Right ventricle myocardium inferior (tissue), 1 donor: ENCODE data around the gene RAB36. TPM values are rescaled to one million over a fixed set of nuclear protein-coding genes. Genes with fewer than 3 reads are reported as not detected.

ENCODE experiments used
- ATAC-seq: fragments of 200-7000 bp; cut with Tn5 transposase; one replicate; pipeline ENCODE4 v1.9.1; 2020; ENCODE audit warnings: mild to moderate bottlenecking, moderate library complexity
- DNase-seq: peaks from one replicate; pipeline ENCODE4 v3.0.0; 2021; ENCODE audit errors: missing footprints
- intact Hi-C: fragments of 100-400 bp; cut with DNase I; formaldehyde crosslinking; loops from one replicate; pipeline ENCODE4 v1.11.0; 2022
- total RNA-seq: library from RNA; stranded (reverse); fragmentation: NEBNext Ultra II Directional; extraction: Animal tissue kit (Norgen Biotek cat#: 25700); gene quantifications from one replicate; pipeline ENCODE4 v1.2.1, GENCODE V29; 2021
- donor health status: DM: no; HTN: yes; CAD: no; lungs with severe emphysema.

RAB36 gene
- total RNA-seq, 1 donor from 2014 or later = 0.54 TPM

- intact Hi-C loops = no loop called here
- DNase-seq (no peak), ATAC-seq (no peak)
These were observed 62.6 kb downstream of the RAB36 start for GRCh38 chr22:23207729-23208393.

- intact Hi-C loops = no loop called here
- ATAC-seq = no peak
- DNase-seq = no peak
These were observed 65.3 kb downstream of the RAB36 start for GRCh38 chr22:23210428-23211170.

GRCh38 chr22:23211622-23212021, 66.3 kb downstream of the RAB36 start:
- ATAC-seq (no peak), DNase-seq (no peak)
- intact Hi-C loops = no loop called here

GRCh38 chr22:23212061-23213021, 67.1 kb downstream of the RAB36 start:
- intact Hi-C loops = no loop called here
- ATAC-seq (no peak), DNase-seq (no peak)

- intact Hi-C loops = no loop called here
- ATAC-seq (no peak), DNase-seq (no peak)
These were observed 67.8 kb downstream of the RAB36 start for GRCh38 chr22:23213022-23213555.

GRCh38 chr22:23213581-23214334, 68.5 kb downstream of the RAB36 start:
- no peak for ATAC-seq

More at GRCh38 chr22:23213581-23214334, 68.5 kb downstream of the RAB36 start:
- intact Hi-C loops = no loop called here
- DNase-seq = no peak

Other genes with a start within 250 kb of the RAB36 start
- gene GNAZ, start 75.0 kb upstream of the RAB36 start, total RNA-seq = 3.1 TPM
- gene RSPH14, start 3.5 kb upstream of the RAB36 start, total RNA-seq = not detected
- 29.0 TPM for gene BCR, start 35.0 kb downstream of the RAB36 start, total RNA-seq